Stimulated activated CD8-positive, alpha-beta memory T cell treated with anti-CD3 and anti-CD28 coated beads, Interleukin-2, amount 100 ng/mL, for 1 hour (primary cell): ENCODE results near the gene CEL.

ENCODE experiments used
- DNase-seq, 2 donors: peaks; one replicate each; pipeline ENCODE4 v3.0.0-alpha.2; 2020; ENCODE audit warnings: low read depth in 2 of 2

Gene CEL

GRCh38 chr9:133116346-133117231, 54.8 kb downstream of the CEL start:
- no peak for DNase-seq

- DNase-seq, result no peak
Observed at GRCh38 chr9:133117271-133118178, 55.7 kb downstream of the CEL start.

- no peak for DNase-seq
Observed at GRCh38 chr9:133118179-133118520, 56.4 kb downstream of the CEL start.

- no peak for DNase-seq
Observed at GRCh38 chr9:133118568-133118967, 56.8 kb downstream of the CEL start.

GRCh38 chr9:133119103-133119845, 57.5 kb downstream of the CEL start:
- no peak for DNase-seq

- DNase-seq, result no peak
Observed at GRCh38 chr9:133119846-133120500, 58.2 kb downstream of the CEL start.

GRCh38 chr9:133120501-133121197, 58.9 kb downstream of the CEL start:
- no peak for DNase-seq
